Stimulated activated CD8-positive, alpha-beta memory T cell treated with anti-CD3 and anti-CD28 coated beads, Interleukin-4, amount 100 ng/mL, for 48 hours (primary cell): ENCODE results near the gene MIA.
"Not testable (repeated sequence)": the region's sequence is repeated elsewhere in the genome, so short reads cannot be mapped to it uniquely, and the experiment has no call there.

Source experiments
- DNase-seq: peaks from one replicate; pipeline ENCODE4 v3.0.0-alpha.2; 2020

Gene MIA

GRCh38 chr19:40825460-40826095, 50.3 kb downstream of the MIA start:
- not testable (repeated sequence) for DNase-seq

GRCh38 chr19:40826312-40826698, 51.0 kb downstream of the MIA start:
- DNase-seq, result not testable (repeated sequence)

- DNase-seq, result peak; percentile 39
Observed at GRCh38 chr19:40826699-40827385, 51.5 kb downstream of the MIA start.
